OCI-LY1 (cell line): ENCODE data around the gene KRTAP10-10.

Experiments
- H2AFZ ChIP-seq: fragments of 200-600 bp; sonication (generic), shearing (Covaris generic); 2 replicates; pipeline ENCODE4 v1.6.0; 2014; ENCODE audit warnings: antibody characterized with exemption, mild to moderate bottlenecking, low read length
- H3F3A ChIP-seq: fragments of 200-600 bp; sonication (generic), shearing (Covaris generic); 2 replicates; pipeline ENCODE4 v1.6.0; 2014; ENCODE audit warnings: mild to moderate bottlenecking, antibody characterized with exemption, low read length, moderate library complexity; ENCODE audit not compliant: insufficient read depth
- H3K27ac ChIP-seq: fragments of 200-600 bp; sonication (generic); 2 replicates; pipeline ENCODE4 v1.5.1; 2014; ENCODE audit warnings: low read length, mixed run types, mild to moderate bottlenecking, low read depth; ENCODE audit not compliant: poor library complexity, severe bottlenecking
- H3K27me3 ChIP-seq: fragments of 200-600 bp; sonication (generic); 2 replicates; pipeline ENCODE4 v1.6.0; 2014; ENCODE audit warnings: antibody characterized with exemption, mild to moderate bottlenecking, low read length, moderate library complexity; ENCODE audit not compliant: insufficient read depth
- H3K36me3 ChIP-seq: fragments of 200-600 bp; sonication (generic); 2 replicates; pipeline ENCODE4 v1.6.1; 2014; ENCODE audit warnings: mild to moderate bottlenecking, antibody characterized with exemption, low read length, moderate library complexity, mixed read lengths; ENCODE audit not compliant: insufficient read depth
- H3K4me1 ChIP-seq: fragments of 200-600 bp; sonication (generic); 2 replicates; pipeline ENCODE4 v1.5.1; 2014; ENCODE audit warnings: mild to moderate bottlenecking, low read length, moderate library complexity; ENCODE audit not compliant: insufficient read depth, severe bottlenecking
- H3K4me2 ChIP-seq: fragments of 200-600 bp; sonication (generic), shearing (Covaris generic); 2 replicates; pipeline ENCODE4 v1.6.1; 2014; ENCODE audit warnings: low read length
- H3K4me3 ChIP-seq: fragments of 200-600 bp; sonication (generic); 2 replicates; pipeline ENCODE4 v1.5.1; 2014; ENCODE audit warnings: low read length, low read depth, mild to moderate bottlenecking, mixed read lengths; ENCODE audit not compliant: poor library complexity, severe bottlenecking
- H3K79me2 ChIP-seq: fragments of 200-600 bp; shearing (Covaris generic); 2 replicates; pipeline ENCODE4 v1.6.1; 2016; ENCODE audit warnings: mixed run types, low read length, mixed read lengths; ENCODE audit not compliant: insufficient read depth
- H3K9ac ChIP-seq: fragments of 200-600 bp; sonication (generic), shearing (Covaris generic); 2 replicates; pipeline ENCODE4 v1.6.1; 2014; ENCODE audit warnings: mild to moderate bottlenecking, low read length, mixed read lengths
- H3K9me2 ChIP-seq: fragments of 200-600 bp; sonication (generic), shearing (Covaris generic); 2 replicates; pipeline ENCODE4 v1.6.1; 2014; ENCODE audit warnings: low read depth, mild to moderate bottlenecking, low read length, mixed read lengths
- H3K9me3 ChIP-seq: fragments of 200-600 bp; shearing (Covaris generic); 2 replicates; pipeline ENCODE4 v1.6.1; 2014; ENCODE audit warnings: low read length, mixed read lengths
- H4K20me1 ChIP-seq: fragments of 200-600 bp; sonication (generic), shearing (Covaris generic); 2 replicates; pipeline ENCODE4 v1.6.0; 2016; ENCODE audit warnings: mild to moderate bottlenecking, low read length; ENCODE audit not compliant: insufficient read depth
- EZH2 ChIP-seq: fragments of 200-600 bp; sonication (generic), shearing (Covaris generic); IDR thresholded peaks from 2 replicates; pipeline ENCODE4 v1.8.0; 2017; ENCODE audit warnings: borderline replicate concordance, mixed run types, mild to moderate bottlenecking, antibody characterized with exemption, low read length, moderate library complexity, mixed read lengths
- TF ChIP-seq, protein P1 (sequence below): fragments of 200-600 bp; sonication (generic), shearing (Covaris generic); IDR thresholded peaks from 2 replicates; pipeline ENCODE4 v1.5.1; 2017; ENCODE audit warnings: mild to moderate bottlenecking, antibody characterized with exemption, low read length, moderate library complexity, mixed read lengths

KRTAP10-10 gene

DNA sequence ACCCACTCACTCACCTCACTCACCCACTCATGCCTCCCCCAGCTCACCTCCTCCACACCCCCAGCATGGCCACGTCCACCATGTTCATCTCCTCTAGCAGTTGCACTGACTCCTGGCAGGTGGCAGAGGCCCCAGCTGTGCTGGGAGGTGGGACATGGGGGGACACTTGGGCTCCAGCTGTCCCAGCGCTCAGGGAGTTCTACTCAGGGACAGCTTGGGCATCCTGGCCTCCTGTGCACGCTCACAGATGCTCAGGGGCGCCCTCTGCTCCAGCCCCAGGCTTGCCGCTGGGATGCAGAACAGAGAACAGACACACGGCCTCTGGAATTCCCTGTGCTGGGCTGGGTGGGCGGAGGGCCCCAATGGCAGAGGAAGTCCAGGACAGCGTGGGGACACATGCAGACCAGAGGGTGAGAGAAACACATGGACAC is 20.1 kb upstream of the KRTAP10-10 start:
- H3K4me1 ChIP-seq, result peaks cover 6% of the 10 kb centered on the region
- H3K27ac ChIP-seq, result no peak overlapping the region
- no peak overlapping the region for H2AFZ ChIP-seq
- H3K9ac ChIP-seq, result no peak overlapping the region
- no peak overlapping the region for H3K4me3 ChIP-seq
- no peaks in the 10 kb centered on the region; the same call in 1 of the 2 replicates for H3K27me3 ChIP-seq
- H4K20me1 ChIP-seq, result no peaks in the 10 kb centered on the region
- TF ChIP-seq, protein P1, sequence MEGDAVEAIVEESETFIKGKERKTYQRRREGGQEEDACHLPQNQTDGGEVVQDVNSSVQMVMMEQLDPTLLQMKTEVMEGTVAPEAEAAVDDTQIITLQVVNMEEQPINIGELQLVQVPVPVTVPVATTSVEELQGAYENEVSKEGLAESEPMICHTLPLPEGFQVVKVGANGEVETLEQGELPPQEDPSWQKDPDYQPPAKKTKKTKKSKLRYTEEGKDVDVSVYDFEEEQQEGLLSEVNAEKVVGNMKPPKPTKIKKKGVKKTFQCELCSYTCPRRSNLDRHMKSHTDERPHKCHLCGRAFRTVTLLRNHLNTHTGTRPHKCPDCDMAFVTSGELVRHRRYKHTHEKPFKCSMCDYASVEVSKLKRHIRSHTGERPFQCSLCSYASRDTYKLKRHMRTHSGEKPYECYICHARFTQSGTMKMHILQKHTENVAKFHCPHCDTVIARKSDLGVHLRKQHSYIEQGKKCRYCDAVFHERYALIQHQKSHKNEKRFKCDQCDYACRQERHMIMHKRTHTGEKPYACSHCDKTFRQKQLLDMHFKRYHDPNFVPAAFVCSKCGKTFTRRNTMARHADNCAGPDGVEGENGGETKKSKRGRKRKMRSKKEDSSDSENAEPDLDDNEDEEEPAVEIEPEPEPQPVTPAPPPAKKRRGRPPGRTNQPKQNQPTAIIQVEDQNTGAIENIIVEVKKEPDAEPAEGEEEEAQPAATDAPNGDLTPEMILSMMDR, result no peak
- TF ChIP-seq EZH2, result no peak
- no peaks in the 10 kb centered on the region for H3K9me2 ChIP-seq
- H3K9me3 ChIP-seq, result 0 out of 2 replicates have a peak, but pooled peaks cover 5% of the 10 kb centered on the region
- no peaks in the 10 kb centered on the region for H3K36me3 ChIP-seq
- H3F3A ChIP-seq, result no peaks in the 10 kb centered on the region
- H3K79me2 ChIP-seq, result no peaks in the 10 kb centered on the region
- H3K4me2 ChIP-seq, result no peak overlapping the region

DNA sequence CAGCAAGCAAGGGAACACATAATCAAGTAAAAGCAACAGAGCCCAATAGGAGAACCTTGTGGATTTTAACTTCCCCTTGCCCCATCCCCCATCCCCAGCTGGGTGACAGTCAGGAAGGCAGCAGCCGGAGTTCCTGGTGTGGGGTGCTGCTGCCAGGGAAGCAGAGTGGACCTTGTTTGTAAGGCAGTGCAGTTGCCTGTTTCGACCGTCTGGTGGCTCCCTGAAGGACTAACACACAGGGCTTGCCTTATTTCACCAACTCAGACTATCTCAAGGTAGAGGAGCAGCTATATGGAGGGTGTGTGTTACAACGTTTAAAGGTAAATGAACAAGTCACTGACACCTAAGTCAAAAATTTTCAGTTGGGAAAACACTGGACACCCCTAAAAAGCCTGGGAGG is 18.7 kb upstream of the KRTAP10-10 start:
- Histone ChIP-seq H3K4me2 (no peak overlapping the region), H3K9ac (no peak overlapping the region), H3K27me3 (no peaks in the 10 kb centered on the region; the same call in 1 of the 2 replicates), H3K9me2 (no peaks in the 10 kb centered on the region), H3K4me1 (peaks cover 6% of the 10 kb centered on the region), H3K9me3 (peaks cover 7% of the 10 kb centered on the region; the same call in 1 of the 2 replicates), H3F3A (no peaks in the 10 kb centered on the region), H3K36me3 (no peaks in the 10 kb centered on the region), H3K79me2 (no peaks in the 10 kb centered on the region), H3K27ac (no peak overlapping the region), H4K20me1 (no peaks in the 10 kb centered on the region), H2AFZ (no peak overlapping the region), H3K4me3 (no peak overlapping the region)
- TF ChIP-seq EZH2, result no peak
- TF ChIP-seq, protein P1, result peak; percentile 32; the same call in 1 of the 2 replicates

DNA sequence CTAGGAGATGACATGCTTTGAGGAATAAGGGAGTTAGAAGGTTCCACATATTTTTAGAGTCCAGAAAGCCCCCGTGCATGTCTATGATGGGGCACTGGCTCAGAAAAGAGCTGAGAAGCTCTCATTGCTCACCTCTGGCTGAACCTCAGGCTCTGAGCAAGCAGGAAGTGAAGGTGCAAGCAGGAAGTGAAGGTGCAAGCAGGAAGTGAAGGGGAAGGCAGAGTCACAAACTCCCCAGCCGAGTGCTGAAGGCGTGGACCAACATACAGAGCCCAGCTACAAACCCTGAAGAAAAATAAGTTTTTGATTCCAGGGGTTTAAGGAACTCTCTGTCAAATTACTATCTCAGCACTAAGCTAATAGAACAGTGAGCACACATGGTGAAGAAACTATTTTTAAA is 18.2 kb upstream of the KRTAP10-10 start:
- Histone ChIP-seq H3K27me3 (no peaks in the 10 kb centered on the region; the same call in 1 of the 2 replicates), H4K20me1 (no peaks in the 10 kb centered on the region), H3K9ac (no peak overlapping the region), H3K4me2 (no peak overlapping the region; the same call in 1 of the 2 replicates), H3K4me3 (no peak overlapping the region), H3K79me2 (no peaks in the 10 kb centered on the region), H3K9me2 (no peaks in the 10 kb centered on the region), H3K36me3 (no peaks in the 10 kb centered on the region), H3F3A (no peaks in the 10 kb centered on the region), H3K27ac (no peak overlapping the region), H3K4me1 (peaks cover 6% of the 10 kb centered on the region), H3K9me3 (peaks cover 9% of the 10 kb centered on the region), H2AFZ (0 out of 2 replicates have a peak overlapping the region, but pooled peaks have one; percentile 5)
- no peak for TF ChIP-seq EZH2
- TF ChIP-seq, protein P1, result no peak
